PC-3 (cell line): ENCODE results near the gene ANK3. TPM values are rescaled to one million over a fixed set of nuclear protein-coding genes. Genes with fewer than 3 reads are reported as not detected.

Experiments used
- ATAC-seq: fragments of 200-7000 bp; cut with Tn5 transposase; 2 replicates; pipeline ENCODE4 v1.9.1; 2020; ENCODE audit warnings: mild to moderate bottlenecking, moderate library complexity
- BruUV-seq: library from RNA; stranded (reverse); fragments of 400-500 nt; replicated peaks from 2 replicates; lab custom pipeline; 2021; lab: Mats Ljungman, UMichigan
- CTCF ChIA-PET: fragments of 300-600 bp; sonication (Branson Sonifier 250); formaldehyde crosslinking; loops from one replicate; lab custom pipeline; 2022; ENCODE audit warnings: antibody characterized with exemption; lab: Charles Lee
- POLR2A ChIA-PET: fragments of 300-600 bp; sonication (Branson Sonifier 250); formaldehyde crosslinking; loops from one replicate; lab custom pipeline; 2022; ENCODE audit warnings: antibody characterized with exemption; ENCODE audit not compliant: unreplicated experiment; lab: Charles Lee
- DNase-seq: peaks from one replicate; pipeline ENCODE4 v3.0.0-alpha.2; 2015
- H2AFZ ChIP-seq: fragments of 300-600 bp; sonication (generic); 2 replicates; pipeline ENCODE4 v1.6.0; 2016; ENCODE audit warnings: antibody characterized with exemption, low read length
- H3F3A ChIP-seq: fragments of 300-600 bp; sonication (generic); one replicate; pipeline ENCODE4 v1.6.0; 2017; ENCODE audit warnings: antibody characterized with exemption, low read length, control low read depth, mild to moderate bottlenecking; ENCODE audit not compliant: unreplicated experiment
- H3K27ac ChIP-seq: fragments of 300-600 bp; sonication (generic); 2 replicates; pipeline ENCODE4 v1.5.1; 2016; ENCODE audit warnings: mild to moderate bottlenecking, low read length
- H3K27me3 ChIP-seq: fragments of 300-600 bp; sonication (generic); 2 replicates; pipeline ENCODE4 v1.6.1; 2016; ENCODE audit warnings: low read length, mixed read lengths
- H3K36me3 ChIP-seq: fragments of 300-600 bp; sonication (generic); 2 replicates; pipeline ENCODE4 v1.6.1; 2016; ENCODE audit warnings: low read depth, mixed run types, low read length, mixed read lengths
- H3K4me1 ChIP-seq: fragments of 300-600 bp; sonication (generic); 2 replicates; pipeline ENCODE4 v1.5.1; 2016; ENCODE audit warnings: low read length; ENCODE audit not compliant: insufficient read depth
- H3K4me2 ChIP-seq: fragments of 300-600 bp; sonication (generic); 2 replicates; pipeline ENCODE4 v1.6.0; 2016; ENCODE audit warnings: low read length
- H3K4me3 ChIP-seq: fragments of 300-600 bp; sonication (generic); 2 replicates; pipeline ENCODE4 v1.5.1; 2016; ENCODE audit warnings: mild to moderate bottlenecking, low read length, mixed read lengths
- H3K79me2 ChIP-seq: fragments of 300-600 bp; sonication (generic); 2 replicates; pipeline ENCODE4 v1.6.1; 2017; ENCODE audit warnings: low read length, mixed read lengths
- H3K9ac ChIP-seq: fragments of 300-600 bp; sonication (generic); 2 replicates; pipeline ENCODE4 v1.6.0; 2016; ENCODE audit warnings: mild to moderate bottlenecking, low read length
- H3K9me2 ChIP-seq: fragments of 300-600 bp; sonication (generic); replicated peaks from 2 replicates; pipeline ENCODE4 v1.6.1; 2016; ENCODE audit warnings: mixed run types, low read length, mixed read lengths
- H3K9me3 ChIP-seq: fragments of 300-600 bp; sonication (generic); 2 replicates; pipeline ENCODE4 v1.6.1; 2016; ENCODE audit warnings: low read length, mixed read lengths
- H4K20me1 ChIP-seq: fragments of 300-600 bp; sonication (generic); 2 replicates; pipeline ENCODE4 v1.6.1; 2016; ENCODE audit warnings: low read length, mixed read lengths
- CTCF ChIP-seq: fragments of 300-600 bp; sonication (generic); conservative IDR thresholded peaks from 2 replicates; pipeline ENCODE4 v1.5.1; 2017; ENCODE audit warnings: antibody characterized with exemption, low read depth, mild to moderate bottlenecking, low read length
- EZH2 ChIP-seq: fragments of 300-600 bp; sonication (generic); IDR thresholded peaks from one replicate; pipeline ENCODE4 v1.6.1; 2017; ENCODE audit warnings: antibody characterized with exemption, mild to moderate bottlenecking, low read length; ENCODE audit not compliant: unreplicated experiment
- EZH2phosphoT487 ChIP-seq: fragments of 300-600 bp; sonication (generic); IDR thresholded peaks from 2 replicates; pipeline ENCODE4 v1.6.1; 2018; ENCODE audit warnings: mild to moderate bottlenecking, antibody characterized with exemption, low read length, borderline replicate concordance
- intact Hi-C: fragments of 100-400 bp; cut with micrococcal nuclease; formaldehyde crosslinking; loops from 2 replicates; pipeline ENCODE4 v1.9.0; 2023
- total RNA-seq: library from RNA; depleted of rRNA; stranded (reverse); fragments of >200 nt; gene quantifications from 2 replicates; pipeline ENCODE4 v1.2.3, GENCODE V29; 2014

The ANK3 gene
- total RNA-seq, 1 experiment from 2014 or later, result 29.5 TPM

GRCh38 chr10:60313589-60313952 lies 76.1 kb downstream of the ANK3 start:
- H3K27me3 ChIP-seq, result no peaks in the 10 kb centered on the region
- no TSS peak for BruUV-seq
- peaks cover 10% of the 10 kb centered on the region for H3F3A ChIP-seq
- H3K36me3 ChIP-seq, result no peaks in the 10 kb centered on the region
- intact Hi-C loops, result loop anchor here (1.0 kb wide), 2 partner anchors 30 to 75 kb away; no protein-coding TSS in a partner anchor
- no peaks in the 10 kb centered on the region for H3K9me3 ChIP-seq
- H3K4me3 ChIP-seq, result peak overlapping the region; percentile 3; the same call in 1 of the 2 replicates
- peaks cover 36% of the 10 kb centered on the region for H3K4me1 ChIP-seq
- ChIA-PET POLR2A (interaction anchor here (0.6 kb wide), 2 partner anchors 71 to 235 kb away, joined by 4 to 8 read pairs; no protein-coding TSS in a partner anchor), CTCF (interaction anchor here (0.6 to 1.4 kb wide), 2 partner anchors 76 to 198 kb away, joined by 3 to 5 read pairs; no protein-coding TSS in a partner anchor)
- peak overlapping the region; percentile 76 for H3K27ac ChIP-seq
- no peaks in the 10 kb centered on the region for H3K9me2 ChIP-seq
- no peak overlapping the region for H2AFZ ChIP-seq
- H4K20me1 ChIP-seq, result no peaks in the 10 kb centered on the region
- H3K9ac ChIP-seq, result peak overlapping the region; percentile 8
- no peaks in the 10 kb centered on the region for H3K79me2 ChIP-seq
- H3K4me2 ChIP-seq, result peak overlapping the region; percentile 53
- ATAC-seq (no peak), DNase-seq (no peak)
- no peak for TF ChIP-seq CTCF
- TF ChIP-seq EZH2, result no peak
- TF ChIP-seq EZH2phosphoT487, result no peak

- BruUV-seq, result no TSS peak
- peak; percentile 81 for ATAC-seq
- peak; percentile 96 for DNase-seq
- peak overlapping the region; percentile 8 for H3K9ac ChIP-seq
- H3K27me3 ChIP-seq, result no peaks in the 10 kb centered on the region
- TF ChIP-seq CTCF, result no peak
- peaks cover 36% of the 10 kb centered on the region for H3K4me1 ChIP-seq
- peaks cover 10% of the 10 kb centered on the region for H3F3A ChIP-seq
- H2AFZ ChIP-seq, result peak overlapping the region; percentile 20; the same call in 1 of the 2 replicates
- H3K4me3 ChIP-seq, result peak overlapping the region; percentile 3; the same call in 1 of the 2 replicates
- no peaks in the 10 kb centered on the region for H3K79me2 ChIP-seq
- H3K9me2 ChIP-seq, result no peaks in the 10 kb centered on the region
- H3K4me2 ChIP-seq, result peak overlapping the region; percentile 53
- H4K20me1 ChIP-seq, result no peaks in the 10 kb centered on the region
- H3K9me3 ChIP-seq, result no peaks in the 10 kb centered on the region
- no peaks in the 10 kb centered on the region for H3K36me3 ChIP-seq
- POLR2A ChIA-PET, result interaction anchor here (0.6 kb wide), 1 partner anchor 72 kb away, joined by 4 read pairs; no protein-coding TSS in a partner anchor
- CTCF ChIA-PET, result interaction anchor here (0.6 to 1.4 kb wide), 5 partner anchors 74 to 198 kb away, joined by 3 to 13 read pairs (median 4); no protein-coding TSS in a partner anchor
- intact Hi-C loops, result loop anchor here (1.0 kb wide), 2 partner anchors 30 to 75 kb away; no protein-coding TSS in a partner anchor
- peak overlapping the region; percentile 76 for H3K27ac ChIP-seq
Observed at GRCh38 chr10:60312818-60313588, 76.7 kb downstream of the ANK3 start.

- Histone ChIP-seq H3K36me3 (no peaks in the 10 kb centered on the region), H3K4me1 (peaks cover 36% of the 10 kb centered on the region), H3F3A (peaks cover 10% of the 10 kb centered on the region), H3K27ac (no peak overlapping the region), H3K9ac (no peak overlapping the region), H3K27me3 (no peaks in the 10 kb centered on the region), H4K20me1 (no peaks in the 10 kb centered on the region), H3K4me3 (no peak overlapping the region), H3K9me3 (no peaks in the 10 kb centered on the region), H3K4me2 (no peak overlapping the region), H2AFZ (no peak overlapping the region), H3K79me2 (no peaks in the 10 kb centered on the region), H3K9me2 (no peaks in the 10 kb centered on the region)
- no peak for DNase-seq
- CTCF ChIA-PET, result interaction anchor here (0.7 to 1.3 kb wide), 2 partner anchors 73 to 154 kb away, joined by 4 to 13 read pairs; no protein-coding TSS in a partner anchor
- BruUV-seq, result no TSS peak
- POLR2A ChIA-PET, result no interaction called here
- intact Hi-C loops, result no loop called here
- ATAC-seq, result no peak
- TF ChIP-seq CTCF (no peak), EZH2 (no peak), EZH2phosphoT487 (no peak)
Observed at GRCh38 chr10:60311821-60312220, 77.9 kb downstream of the ANK3 start.
